Testis (tissue), 2 donors: ENCODE data around the gene SLX4IP.

Experiments
- POLR2A ChIP-seq: fragments of 450-650 bp; IDR thresholded peaks from one replicate; pipeline ENCODE4 v1.6.1; 2017; ENCODE audit warnings: antibody characterized with exemption, mild to moderate bottlenecking, moderate library complexity
- TF ChIP-seq, protein P1 (sequence below), 3 experiments: fragments of 450-650 bp in 2 of 3; fragments of 200-600 bp in 1 of 3; sonication (generic) in 1 of 3; IDR thresholded peaks; one replicate each; pipeline ENCODE4 v1.5.1; 2016 to 2019; ENCODE audit warnings: antibody characterized with exemption in 3 of 3, mild to moderate bottlenecking in 2 of 3, moderate library complexity in 1 of 3

DNA sequence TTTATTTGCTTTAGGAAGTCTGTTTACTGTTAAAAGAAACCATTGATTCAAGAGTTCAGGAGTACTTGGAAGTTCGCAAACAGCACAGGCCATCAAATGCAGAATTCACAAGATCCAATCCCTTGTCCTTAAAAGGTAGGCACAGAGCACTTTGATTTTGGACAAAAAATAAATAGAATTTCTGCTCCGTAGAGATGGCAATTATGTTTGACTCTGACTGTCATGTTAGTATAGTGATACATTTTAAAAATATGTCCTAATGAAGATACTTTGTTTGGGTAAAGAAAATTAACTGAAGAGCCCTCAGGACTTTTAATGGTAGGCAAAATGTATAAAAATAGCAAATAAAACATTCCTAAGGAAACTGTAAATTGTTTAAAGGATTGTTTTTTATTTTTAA is 125.6 kb downstream of the SLX4IP start:
- TF ChIP-seq, protein P1, sequence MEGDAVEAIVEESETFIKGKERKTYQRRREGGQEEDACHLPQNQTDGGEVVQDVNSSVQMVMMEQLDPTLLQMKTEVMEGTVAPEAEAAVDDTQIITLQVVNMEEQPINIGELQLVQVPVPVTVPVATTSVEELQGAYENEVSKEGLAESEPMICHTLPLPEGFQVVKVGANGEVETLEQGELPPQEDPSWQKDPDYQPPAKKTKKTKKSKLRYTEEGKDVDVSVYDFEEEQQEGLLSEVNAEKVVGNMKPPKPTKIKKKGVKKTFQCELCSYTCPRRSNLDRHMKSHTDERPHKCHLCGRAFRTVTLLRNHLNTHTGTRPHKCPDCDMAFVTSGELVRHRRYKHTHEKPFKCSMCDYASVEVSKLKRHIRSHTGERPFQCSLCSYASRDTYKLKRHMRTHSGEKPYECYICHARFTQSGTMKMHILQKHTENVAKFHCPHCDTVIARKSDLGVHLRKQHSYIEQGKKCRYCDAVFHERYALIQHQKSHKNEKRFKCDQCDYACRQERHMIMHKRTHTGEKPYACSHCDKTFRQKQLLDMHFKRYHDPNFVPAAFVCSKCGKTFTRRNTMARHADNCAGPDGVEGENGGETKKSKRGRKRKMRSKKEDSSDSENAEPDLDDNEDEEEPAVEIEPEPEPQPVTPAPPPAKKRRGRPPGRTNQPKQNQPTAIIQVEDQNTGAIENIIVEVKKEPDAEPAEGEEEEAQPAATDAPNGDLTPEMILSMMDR (IDR thresholded peaks at IDR 0.05): no peak
- no peak for TF ChIP-seq POLR2A
